Mammary epithelial cell (primary cell): ENCODE results near the gene GPR42.

Experiments used
- CTCF ChIP-seq, 2 donors: IDR thresholded peaks in 1 of 2; conservative IDR thresholded peaks in 1 of 2; 2 replicates each; pipeline ENCODE4 v1.5.1; 2011 to 2012; ENCODE audit warnings: inconsistent platforms in 2 of 2, low read length in 2 of 2, mild to moderate bottlenecking in 2 of 2, control low read depth in 1 of 2, low read depth in 1 of 2; ENCODE audit not compliant: insufficient read depth in 1 of 2; ENCODE audit errors: extremely low read depth in 1 of 2
- EZH2 ChIP-seq: IDR thresholded peaks from 2 replicates; pipeline ENCODE4 v1.6.1; 2012; ENCODE audit warnings: low read length, inconsistent platforms, borderline replicate concordance

- TF ChIP-seq CTCF (conservative IDR thresholded peaks at IDR 0.05 in 1 of 2, IDR thresholded peaks at IDR 0.05 in 1 of 2; ENCODE audit: extremely low read depth in 1 of 2, insufficient read depth in 1 of 2, low read depth in 1 of 2, low read length in 2 of 2) (no peak), EZH2 (no peak)
Measured at GRCh38 chr19:35407619-35408018, 36.8 kb downstream of the GPR42 start.
